GM23338 (cell line): Measurements from ENCODE around the gene MBNL1. TPM values are rescaled to one million over a fixed set of nuclear protein-coding genes. Genes with fewer than 3 reads are reported as not detected.

Experiments
- ATAC-seq: fragments of 200-7000 bp; cut with Tn5 transposase; 3 replicates; pipeline ENCODE4 v1.9.1; 2020
- DNase-seq: peaks from one replicate; pipeline ENCODE4 v3.0.0-alpha.2; 2015; ENCODE audit warnings: low spot score
- H2AFZ ChIP-seq: fragments of 200-600 bp; sonication (generic); 2 replicates; pipeline ENCODE4 v1.8.0; 2016; ENCODE audit warnings: antibody characterized with exemption, mild to moderate bottlenecking, moderate library complexity
- H3F3A ChIP-seq: fragments of 200-600 bp; sonication (generic); replicated peaks from 2 replicates; pipeline ENCODE4 v1.8.0; 2017; ENCODE audit warnings: antibody characterized with exemption, mixed run types, low read depth
- H3K27ac ChIP-seq: fragments of 200-600 bp; sonication (generic); 2 replicates; pipeline ENCODE4 v1.6.1; 2016; ENCODE audit warnings: low read depth
- H3K27me3 ChIP-seq: fragments of 200-600 bp; sonication (generic); 2 replicates; pipeline ENCODE4 v1.8.0; 2016; ENCODE audit warnings: mild to moderate bottlenecking, mixed run types, moderate library complexity; ENCODE audit not compliant: insufficient read depth
- H3K36me3 ChIP-seq: fragments of 200-600 bp; sonication (generic); 2 replicates; pipeline ENCODE4 v1.8.0; 2016; ENCODE audit warnings: mild to moderate bottlenecking; ENCODE audit not compliant: insufficient read depth
- H3K4me1 ChIP-seq: fragments of 200-600 bp; sonication (generic); 2 replicates; pipeline ENCODE4 v1.8.0; 2016; ENCODE audit warnings: mild to moderate bottlenecking, moderate library complexity; ENCODE audit not compliant: insufficient read depth
- H3K4me2 ChIP-seq: fragments of 200-600 bp; sonication (generic); 2 replicates; pipeline ENCODE4 v1.7.1; 2017; ENCODE audit warnings: mixed run types
- H3K4me3 ChIP-seq: fragments of 200-600 bp; sonication (generic); 2 replicates; pipeline ENCODE4 v1.6.1; 2016; ENCODE audit warnings: mixed run types
- H3K79me2 ChIP-seq: fragments of 200-600 bp; sonication (generic); replicated peaks from 2 replicates; pipeline ENCODE4 v1.8.0; 2017; ENCODE audit warnings: mild to moderate bottlenecking; ENCODE audit not compliant: insufficient read depth
- H3K9me2 ChIP-seq: fragments of 200-600 bp; sonication (generic); 2 replicates; pipeline ENCODE4 v1.8.0; 2017; ENCODE audit not compliant: insufficient read depth
- H4K20me1 ChIP-seq: fragments of 200-600 bp; sonication (generic); replicated peaks from 2 replicates; pipeline ENCODE4 v1.8.0; 2017; ENCODE audit warnings: mild to moderate bottlenecking; ENCODE audit not compliant: insufficient read depth
- H3K27ac Mint-ChIP-seq: 2 replicates; pipeline ENCODE4 v1.8.0; 2020; ENCODE audit warnings: inconsistent platforms, mild to moderate bottlenecking, moderate library complexity, mixed read lengths
- H3K27me3 Mint-ChIP-seq: 3 replicates; pipeline ENCODE4 v1.8.0; 2022; ENCODE audit warnings: low read depth, mild to moderate bottlenecking, moderate library complexity, mixed read lengths, inconsistent platforms; ENCODE audit not compliant: insufficient read depth, poor library complexity
- H3K36me3 Mint-ChIP-seq: 3 replicates; pipeline ENCODE4 v1.8.0; 2021; ENCODE audit warnings: low read depth, mild to moderate bottlenecking, inconsistent platforms, moderate library complexity, mixed read lengths
- H3K4me1 Mint-ChIP-seq: 3 replicates; pipeline ENCODE4 v1.8.0; 2020; ENCODE audit warnings: mild to moderate bottlenecking, inconsistent platforms, mixed read lengths
- H3K4me3 Mint-ChIP-seq: 3 replicates; pipeline ENCODE4 v1.8.0; 2021; ENCODE audit warnings: moderate library complexity, mild to moderate bottlenecking, inconsistent platforms, mixed read lengths
- H3K9me3 Mint-ChIP-seq: 3 replicates; pipeline ENCODE4 v1.8.0; 2020; ENCODE audit warnings: moderate library complexity, mild to moderate bottlenecking, inconsistent platforms, mixed read lengths
- CREB1 ChIP-seq: fragments of 250-450 bp; sonication (Bioruptor Pico); IDR thresholded peaks from 2 replicates; pipeline ENCODE4 v1.5.0; 2020; ENCODE audit warnings: low read depth, mild to moderate bottlenecking, moderate library complexity
- ETS1 ChIP-seq: IDR thresholded peaks from 2 replicates; pipeline ENCODE4 v1.6.1; 2016; ENCODE audit warnings: antibody characterized with exemption
- EZH2phosphoT487 ChIP-seq: fragments of 200-600 bp; sonication (generic); IDR thresholded peaks from one replicate; pipeline ENCODE4 v1.8.1; 2018; ENCODE audit warnings: antibody characterized with exemption; ENCODE audit not compliant: unreplicated experiment
- JUNB ChIP-seq: IDR thresholded peaks from one replicate; pipeline ENCODE4 v1.6.1; 2016; ENCODE audit warnings: antibody characterized with exemption; ENCODE audit not compliant: unreplicated experiment
- NANOG ChIP-seq: IDR thresholded peaks from 2 replicates; pipeline ENCODE4 v1.6.1; 2016; ENCODE audit warnings: antibody characterized with exemption, borderline replicate concordance
- POLR2AphosphoS5 ChIP-seq: IDR thresholded peaks from 2 replicates; pipeline ENCODE4 v1.6.1; 2016; ENCODE audit warnings: antibody characterized with exemption, low read depth
- STAT1 ChIP-seq: IDR thresholded peaks from one replicate; pipeline ENCODE4 v1.6.1; 2016; ENCODE audit warnings: antibody characterized with exemption; ENCODE audit not compliant: unreplicated experiment
- ZNF331 ChIP-seq: fragments of 250-450 bp; sonication (Bioruptor Pico); IDR thresholded peaks from 2 replicates; pipeline ENCODE4 v1.5.0; 2020; ENCODE audit warnings: low read depth, mild to moderate bottlenecking, moderate library complexity
- polyA plus RNA-seq: library from polyadenylated mRNA; unstranded; fragments of >200 nt; fragmentation: Nextera tagmentation; extraction: Ambion mirVana; gene quantifications from 2 replicates; pipeline ENCODE4 v1.2.1, GENCODE V29; 2016
- total RNA-seq: library from RNA; depleted of rRNA; stranded (reverse); fragments of >200 nt; shearing (Covaris generic); gene quantifications from 2 replicates; pipeline ENCODE4 v1.2.3, GENCODE V29; 2014
- TF ChIP-seq, protein P1 (sequence below): IDR thresholded peaks from one replicate; pipeline ENCODE4 v1.6.1; 2018; ENCODE audit warnings: antibody characterized with exemption; ENCODE audit not compliant: unreplicated experiment

MBNL1 gene
- total and polyA plus RNA-seq, 2 experiments from 2014 or later: 9.4 to 23.2 TPM

DNA sequence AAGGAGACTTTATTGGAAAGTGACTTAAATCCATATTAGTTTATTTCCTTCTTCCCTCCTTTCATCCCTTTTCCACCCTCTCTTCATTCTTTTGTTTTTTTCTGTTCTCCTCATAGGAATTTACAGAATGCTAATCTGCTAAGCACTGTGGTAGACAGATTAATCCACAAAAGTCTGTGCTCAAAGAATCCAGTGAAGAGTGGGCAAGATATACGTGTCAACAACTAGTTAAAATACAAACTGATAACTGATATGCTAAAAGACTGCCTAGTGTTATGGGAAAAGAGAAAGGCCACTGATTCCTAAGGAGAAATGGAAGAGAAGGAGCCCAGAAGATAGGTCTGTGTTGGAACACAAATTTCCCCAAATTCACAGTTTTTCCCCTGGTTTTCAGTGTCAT lies 202.2 kb downstream of the MBNL1 start (continued):
- TF ChIP-seq, protein P1, sequence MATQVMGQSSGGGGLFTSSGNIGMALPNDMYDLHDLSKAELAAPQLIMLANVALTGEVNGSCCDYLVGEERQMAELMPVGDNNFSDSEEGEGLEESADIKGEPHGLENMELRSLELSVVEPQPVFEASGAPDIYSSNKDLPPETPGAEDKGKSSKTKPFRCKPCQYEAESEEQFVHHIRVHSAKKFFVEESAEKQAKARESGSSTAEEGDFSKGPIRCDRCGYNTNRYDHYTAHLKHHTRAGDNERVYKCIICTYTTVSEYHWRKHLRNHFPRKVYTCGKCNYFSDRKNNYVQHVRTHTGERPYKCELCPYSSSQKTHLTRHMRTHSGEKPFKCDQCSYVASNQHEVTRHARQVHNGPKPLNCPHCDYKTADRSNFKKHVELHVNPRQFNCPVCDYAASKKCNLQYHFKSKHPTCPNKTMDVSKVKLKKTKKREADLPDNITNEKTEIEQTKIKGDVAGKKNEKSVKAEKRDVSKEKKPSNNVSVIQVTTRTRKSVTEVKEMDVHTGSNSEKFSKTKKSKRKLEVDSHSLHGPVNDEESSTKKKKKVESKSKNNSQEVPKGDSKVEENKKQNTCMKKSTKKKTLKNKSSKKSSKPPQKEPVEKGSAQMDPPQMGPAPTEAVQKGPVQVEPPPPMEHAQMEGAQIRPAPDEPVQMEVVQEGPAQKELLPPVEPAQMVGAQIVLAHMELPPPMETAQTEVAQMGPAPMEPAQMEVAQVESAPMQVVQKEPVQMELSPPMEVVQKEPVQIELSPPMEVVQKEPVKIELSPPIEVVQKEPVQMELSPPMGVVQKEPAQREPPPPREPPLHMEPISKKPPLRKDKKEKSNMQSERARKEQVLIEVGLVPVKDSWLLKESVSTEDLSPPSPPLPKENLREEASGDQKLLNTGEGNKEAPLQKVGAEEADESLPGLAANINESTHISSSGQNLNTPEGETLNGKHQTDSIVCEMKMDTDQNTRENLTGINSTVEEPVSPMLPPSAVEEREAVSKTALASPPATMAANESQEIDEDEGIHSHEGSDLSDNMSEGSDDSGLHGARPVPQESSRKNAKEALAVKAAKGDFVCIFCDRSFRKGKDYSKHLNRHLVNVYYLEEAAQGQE: no peak
- TF ChIP-seq ETS1: no peak
- no peak for TF ChIP-seq ZNF331 (CRISPR knock-in tag)
- no peak for TF ChIP-seq STAT1
- TF ChIP-seq NANOG: no peak

- H3K4me2 ChIP-seq: no peak overlapping the region
- H3K27me3 ChIP-seq: no peaks in the 10 kb centered on the region
- H4K20me1 ChIP-seq: no peaks in the 10 kb centered on the region
- H3F3A ChIP-seq: no peaks in the 10 kb centered on the region
- no peak overlapping the region for H3K27ac ChIP-seq
- no peak overlapping the region for H3K4me3 Mint-ChIP-seq
- H3K27ac Mint-ChIP-seq: no peak overlapping the region
- peak overlapping the region; percentile 45; the same call in 1 of the 2 replicates for H2AFZ ChIP-seq
- H3K36me3 ChIP-seq: no peaks in the 10 kb centered on the region
- no peaks in the 10 kb centered on the region for H3K79me2 ChIP-seq
- H3K4me1 Mint-ChIP-seq: peaks cover 3% of the 10 kb centered on the region; the same call in 2 of the 3 replicates
- H3K9me3 Mint-ChIP-seq: peaks cover 6% of the 10 kb centered on the region; the same call in 1 of the 3 replicates
- H3K9me2 ChIP-seq: no peaks in the 10 kb centered on the region
- peak; percentile 88 for ATAC-seq
- peaks cover 6% of the 10 kb centered on the region; the same call in 2 of the 3 replicates for H3K36me3 Mint-ChIP-seq
- H3K27me3 Mint-ChIP-seq: no peaks in the 10 kb centered on the region
- no peaks in the 10 kb centered on the region for H3K4me1 ChIP-seq
- peak; percentile 79 for DNase-seq
- no peak overlapping the region for H3K4me3 ChIP-seq
- TF ChIP-seq NANOG: no peak
- TF ChIP-seq, protein P1: no peak
- no peak for TF ChIP-seq EZH2phosphoT487
- no peak for TF ChIP-seq JUNB
- TF ChIP-seq CREB1: 0 out of 2 replicates have a peak, but pooled peaks have one; percentile 21
- TF ChIP-seq STAT1: no peak
- TF ChIP-seq POLR2AphosphoS5: no peak
- TF ChIP-seq ZNF331 (CRISPR knock-in tag): no peak
Measured at GRCh38 chr3:152471814-152472671, 203.3 kb downstream of the MBNL1 start.
